ENCODE results near the gene GDPD1.

DNA sequence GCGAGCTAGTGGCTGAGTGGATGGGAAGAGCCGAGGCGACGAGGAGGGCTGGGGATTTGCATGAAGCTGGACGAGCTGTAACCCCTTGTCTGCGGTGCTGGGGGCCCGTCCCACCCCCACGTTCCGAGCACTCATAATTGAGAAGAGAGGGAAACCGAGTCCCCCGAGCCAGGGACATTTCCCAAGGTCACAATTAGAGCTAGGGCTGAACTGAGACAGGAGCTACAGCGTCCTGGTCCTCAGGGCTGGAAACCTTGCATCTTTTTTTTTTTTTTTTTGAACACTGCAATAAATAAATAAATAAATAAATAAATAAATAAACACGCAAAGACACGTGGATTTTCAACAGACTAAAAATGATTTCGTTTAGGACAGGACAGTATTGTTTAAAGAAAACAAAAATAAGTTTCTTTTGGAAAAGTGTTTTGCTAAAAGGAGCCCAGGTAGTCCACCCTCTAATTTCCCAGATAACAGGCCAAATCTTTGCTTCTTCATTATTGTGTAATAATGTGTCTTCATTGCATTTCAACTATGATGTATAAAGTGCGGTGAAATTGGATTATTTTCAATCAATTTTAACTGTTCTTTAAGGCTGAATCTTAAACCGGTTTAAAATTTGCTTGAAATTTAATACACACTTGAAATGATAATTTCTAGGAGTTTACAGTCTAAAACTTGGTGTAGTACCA lies 992 bp downstream of the GDPD1 start:
- no peak for TF ChIP-seq CTCF (IDR thresholded peaks at IDR 0.05)
- TF ChIP-seq EP300 (IDR thresholded peaks at IDR 0.05) = no peak
- TF ChIP-seq POLR2AphosphoS5 (IDR thresholded peaks at IDR 0.05) = no peak
- TF ChIP-seq POLR2A (IDR thresholded peaks at IDR 0.05; ENCODE audit: low read depth) = no peak
